ENCODE data around the gene SSC5D.

DNA sequence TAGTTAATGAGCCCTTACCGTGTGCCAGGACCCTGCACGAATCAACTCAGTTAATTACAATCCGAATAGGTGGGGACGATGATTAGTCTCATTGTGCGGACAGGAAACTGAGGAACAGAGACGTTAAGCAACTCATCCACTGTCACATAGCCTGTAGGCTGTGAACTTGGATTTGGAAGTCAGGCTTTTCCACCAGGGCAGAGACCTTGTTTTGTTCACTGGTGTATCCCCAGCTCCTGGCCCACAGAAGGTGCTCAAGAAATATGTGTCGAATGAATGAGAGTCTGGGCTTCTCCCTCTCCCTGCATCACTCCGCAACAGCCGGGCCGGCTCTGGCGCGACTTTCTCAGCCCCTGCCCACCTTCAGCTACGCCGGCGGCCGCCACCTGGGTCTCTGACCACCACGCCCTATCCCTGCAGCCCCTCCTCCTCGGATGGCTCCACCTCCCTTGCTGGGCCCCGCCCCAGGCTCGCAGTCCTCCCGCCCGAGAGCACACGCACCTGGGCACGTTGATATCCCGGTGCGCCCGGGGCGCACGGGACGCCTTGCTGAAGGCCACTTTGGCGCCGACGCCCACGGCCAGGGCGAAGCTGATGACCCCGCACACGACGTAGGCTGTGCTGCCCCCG lies 46.4 kb upstream of the SSC5D start:
- TF ChIP-seq BHLHE40 (IDR thresholded peaks at IDR 0.05; ENCODE audit: borderline replicate concordance) (no peak), SUZ12 (IDR thresholded peaks at IDR 0.05) (no peak), FOXM1 (IDR thresholded peaks at IDR 0.05; ENCODE audit: borderline replicate concordance) (no peak), HDGF (IDR thresholded peaks at IDR 0.05; ENCODE audit: borderline replicate concordance) (no peak), L3MBTL2 (conservative IDR thresholded peaks at IDR 0.05) (no peak), SP1 (IDR thresholded peaks at IDR 0.05) (no peak), ARNT (IDR thresholded peaks at IDR 0.05) (no peak), FOXA1 (IDR thresholded peaks at IDR 0.05) (no peak), ELF4 (IDR thresholded peaks at IDR 0.05) (no peak), LEF1 (IDR thresholded peaks at IDR 0.05; ENCODE audit: borderline replicate concordance) (no peak), ZNF384 (IDR thresholded peaks at IDR 0.05) (no peak), NFRKB (IDR thresholded peaks at IDR 0.05) (no peak)
- TF ChIP-seq, protein P1, sequence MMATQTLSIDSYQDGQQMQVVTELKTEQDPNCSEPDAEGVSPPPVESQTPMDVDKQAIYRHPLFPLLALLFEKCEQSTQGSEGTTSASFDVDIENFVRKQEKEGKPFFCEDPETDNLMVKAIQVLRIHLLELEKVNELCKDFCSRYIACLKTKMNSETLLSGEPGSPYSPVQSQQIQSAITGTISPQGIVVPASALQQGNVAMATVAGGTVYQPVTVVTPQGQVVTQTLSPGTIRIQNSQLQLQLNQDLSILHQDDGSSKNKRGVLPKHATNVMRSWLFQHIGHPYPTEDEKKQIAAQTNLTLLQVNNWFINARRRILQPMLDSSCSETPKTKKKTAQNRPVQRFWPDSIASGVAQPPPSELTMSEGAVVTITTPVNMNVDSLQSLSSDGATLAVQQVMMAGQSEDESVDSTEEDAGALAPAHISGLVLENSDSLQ (IDR thresholded peaks at IDR 0.05), result no peak

Measured in HEK293T (cell line).